Endodermal cell (in vitro differentiated cells): ENCODE results near the gene ZFYVE28. TPM values are rescaled to one million over a fixed set of nuclear protein-coding genes. Genes with fewer than 3 reads are reported as not detected.
"Not testable (repeated sequence)": the region's sequence is repeated elsewhere in the genome, so short reads cannot be mapped to it uniquely, and the experiment has no call there.

ENCODE experiments used
- DNase-seq: peaks from one replicate; pipeline ENCODE4 v3.0.0-alpha.2; 2017
- H3K27ac ChIP-seq: 2 replicates; pipeline ENCODE4 v1.5.1; 2013; ENCODE audit warnings: mild to moderate bottlenecking, low read depth, low read length, moderate library complexity
- H3K27me3 ChIP-seq: 2 replicates; pipeline ENCODE4 v1.6.1; 2013; ENCODE audit warnings: mild to moderate bottlenecking, low read length, moderate library complexity; ENCODE audit not compliant: insufficient read depth, control insufficient read depth, poor library complexity, severe bottlenecking
- H3K36me3 ChIP-seq: 2 replicates; pipeline ENCODE4 v1.7.0; 2013; ENCODE audit warnings: mild to moderate bottlenecking, low read length, moderate library complexity; ENCODE audit not compliant: control insufficient read depth, insufficient read depth
- H3K4me1 ChIP-seq: one replicate; pipeline ENCODE4 v1.7.0; 2013; ENCODE audit warnings: low read length; ENCODE audit not compliant: control insufficient read depth, insufficient read depth
- H3K4me3 ChIP-seq: 2 replicates; pipeline ENCODE4 v1.5.1; 2013; ENCODE audit warnings: mild to moderate bottlenecking, low read length, moderate library complexity
- H3K9ac ChIP-seq: 2 replicates; pipeline ENCODE4 v1.6.1; 2013; ENCODE audit warnings: mild to moderate bottlenecking, low read length, moderate library complexity; ENCODE audit not compliant: poor library complexity, severe bottlenecking; ENCODE audit errors: extremely low read depth
- H3K9me3 ChIP-seq: 2 replicates; pipeline ENCODE4 v1.6.1; 2013; ENCODE audit warnings: mild to moderate bottlenecking, low read length, moderate library complexity; ENCODE audit not compliant: control insufficient read depth
- H3K27ac Mint-ChIP-seq: 2 replicates; pipeline ENCODE4 v1.8.0; 2020; ENCODE audit warnings: mixed read lengths
- H3K27me3 Mint-ChIP-seq: 2 replicates; pipeline ENCODE4 v1.8.0; 2021; ENCODE audit warnings: mild to moderate bottlenecking, mixed read lengths; ENCODE audit not compliant: insufficient read depth
- H3K36me3 Mint-ChIP-seq: 2 replicates; pipeline ENCODE4 v1.8.0; 2020; ENCODE audit warnings: low read depth, mixed read lengths
- H3K4me1 Mint-ChIP-seq: 2 replicates; pipeline ENCODE4 v1.8.0; 2020; ENCODE audit warnings: mixed read lengths
- H3K4me3 Mint-ChIP-seq: 2 replicates; pipeline ENCODE4 v1.8.0; 2020; ENCODE audit warnings: mild to moderate bottlenecking, moderate library complexity, mixed read lengths
- H3K9me3 Mint-ChIP-seq: 2 replicates; pipeline ENCODE4 v1.8.0; 2020; ENCODE audit warnings: mild to moderate bottlenecking, mixed read lengths
- CTCF ChIP-seq: fragments of 200-600 bp; sonication (generic); conservative IDR thresholded peaks from 2 replicates; pipeline ENCODE4 v1.5.0; 2021; ENCODE audit warnings: antibody characterized with exemption, mild to moderate bottlenecking
- WGBS, 2 experiments: methylation state at CpG; one replicate each; pipeline versions ENCODE4 v1.1.5 to v1.1.7; 2013; ENCODE audit warnings: missing lambda C conversion rate in 2 of 2, mixed read lengths in 1 of 2; ENCODE audit not compliant: insufficient coverage in 1 of 2, insufficient read length in 1 of 2; 5-methylcytosine and 5-hydroxymethylcytosine counted together
- long read RNA-seq, 4 experiments: library from polyadenylated mRNA in 2 of 4; library from RNA in 1 of 4; library from capped mRNA in 1 of 4; stranded (forward) in 3 of 4; unstranded in 1 of 4; transcript quantifications; one replicate each; pipeline ENCODE4 v2.0.0, GENCODE V29; 2020 to 2021; ENCODE audit warnings: inconsistent platforms in 1 of 4
- polyA plus RNA-seq, 2 experiments: library from polyadenylated mRNA; stranded (reverse); fragments of 50-300 nt; gene quantifications; one replicate each; pipeline ENCODE4 v1.2.3, GENCODE V29; 2013
- total RNA-seq, 2 donors: library from RNA; stranded (reverse); fragmentation: NEBNext Ultra II Directional in 1 of 2; extraction: Animal tissue kit (Norgen Biotek cat#: 25700) in 1 of 2; gene quantifications; 2 replicates in 1 of 2; 3 replicates in 1 of 2; pipeline ENCODE4 v1.2.1, GENCODE V29; 2021

ZFYVE28 gene
- total RNA-seq, result 1 to 10 TPM in 1 of 2 donors, under 1 TPM in 1; 0.73 to 1.6 TPM
- 0.32 TPM for polyA plus RNA-seq (2013, experiment 1 of 2)
- 0.29 TPM for polyA plus RNA-seq (2013, experiment 2 of 2)
- long read RNA-seq, experiment 1, result 0 reads
- long read RNA-seq, experiment 2, result 0 reads
- long read RNA-seq, experiment 3, result 0 reads
- long read RNA-seq, experiment 4, result 0 reads

GRCh38 chr4:2417765-2418649 is at the start of gene ZFYVE28:
Gene ZFYVE28, minus strand, starts transcription at chr4:2418645. Its CDS starts 322 bp downstream, at chr4:2418323.
- Histone ChIP-seq H3K27ac (no peak within 1 kb of the TSS), H3K27me3 (peaks cover 83% of the 10 kb centered on the region), H3K9me3 (no peaks in the 10 kb centered on the region), H3K4me1 (peaks cover 5% of the 10 kb centered on the region), H3K9ac (peak within 1 kb of the TSS; percentile 51), H3K4me3 (peak within 1 kb of the TSS; percentile 79), H3K36me3 (no peaks in the 10 kb centered on the region)
- WGBS, 2 experiments, result 1% methylated on average over 38 to 90 of the region's 90 CpGs
- peak; percentile 75 for DNase-seq
- peak within 1 kb of the TSS; percentile 54 for H3K4me3 Mint-ChIP-seq
- H3K4me1 Mint-ChIP-seq, result peaks cover 23% of the 10 kb centered on the region
- TF ChIP-seq CTCF, result no peak
- H3K27ac Mint-ChIP-seq, result no peak within 1 kb of the TSS
- H3K27me3 Mint-ChIP-seq, result peaks cover 87% of the 10 kb centered on the region
- no peaks in the 10 kb centered on the region for H3K9me3 Mint-ChIP-seq
- H3K36me3 Mint-ChIP-seq, result no peaks in the 10 kb centered on the region

GRCh38 chr4:2465544-2465943 is 47.1 kb upstream of the ZFYVE28 start:
- H3K36me3 Mint-ChIP-seq, H3K4me3 ChIP-seq, H3K36me3 ChIP-seq, H3K9ac ChIP-seq, H3K9me3 ChIP-seq, H3K9me3 Mint-ChIP-seq, DNase-seq, H3K4me1 ChIP-seq, H3K4me3 Mint-ChIP-seq, H3K27ac Mint-ChIP-seq, H3K27ac ChIP-seq: not testable (repeated sequence)
- Mint-ChIP-seq H3K4me1 (peaks cover 18% of the 10 kb centered on the region), H3K27me3 (peaks cover 18% of the 10 kb centered on the region)
- H3K27me3 ChIP-seq, result peaks cover 19% of the 10 kb centered on the region

GRCh38 chr4:2465032-2465431 is 46.6 kb upstream of the ZFYVE28 start:
- no peak for TF ChIP-seq CTCF
- Mint-ChIP-seq H3K4me1 (peaks cover 13% of the 10 kb centered on the region), H3K4me3 (no peak overlapping the region)

More at GRCh38 chr4:2465032-2465431, 46.6 kb upstream of the ZFYVE28 start:
- no peaks in the 10 kb centered on the region for H3K36me3 ChIP-seq
- Mint-ChIP-seq H3K36me3 (peaks cover 3% of the 10 kb centered on the region), H3K9me3 (no peaks in the 10 kb centered on the region), H3K27me3 (peaks cover 20% of the 10 kb centered on the region), H3K27ac (no peak overlapping the region)
- peaks cover 19% of the 10 kb centered on the region for H3K27me3 ChIP-seq
- H3K4me3 ChIP-seq, result no peak overlapping the region
- 96 to 97% methylated on average over 5 to 6 of the region's 6 CpGs for WGBS, 2 experiments
- DNase-seq, result no peak
- H3K9me3 ChIP-seq, result no peaks in the 10 kb centered on the region
- H3K9ac ChIP-seq, result no peak overlapping the region
- H3K4me1 ChIP-seq, result no peaks in the 10 kb centered on the region
- H3K27ac ChIP-seq, result no peak overlapping the region
